HL-60 (cell line): Measurements from ENCODE around the gene MED26.

Experiments used
- DNase-seq, 2 experiments: peaks; one replicate each; pipeline ENCODE4 v3.0.0-alpha.2; 2010 to 2020; ENCODE audit warnings: low read depth in 1 of 2, low spot score in 1 of 2
- H3K27ac ChIP-seq: fragments of 250-450 bp; sonication (Bioruptor Pico); replicated peaks from 2 replicates; pipeline ENCODE4 v1.5.1; 2020; ENCODE audit warnings: mild to moderate bottlenecking, moderate library complexity
- H3K27me3 ChIP-seq: fragments of 250-450 bp; sonication (Bioruptor Pico); 2 replicates; pipeline ENCODE4 v1.5.1; 2021; ENCODE audit warnings: mild to moderate bottlenecking, moderate library complexity; ENCODE audit not compliant: insufficient read depth, poor library complexity, severe bottlenecking
- H3K4me3 ChIP-seq: replicated peaks from 2 replicates; pipeline ENCODE4 v1.5.1; 2011; ENCODE audit warnings: mild to moderate bottlenecking, control low read depth, low read length; ENCODE audit not compliant: insufficient read depth
- GABPA ChIP-seq: IDR thresholded peaks from 2 replicates; pipeline ENCODE4 v1.6.1; 2012; ENCODE audit warnings: low read depth
- POLR2AphosphoS5 ChIP-seq: IDR thresholded peaks from 2 replicates; pipeline ENCODE4 v1.6.1; 2012; ENCODE audit warnings: low read depth
- SPI1 ChIP-seq: IDR thresholded peaks from 2 replicates; pipeline ENCODE4 v1.6.1; 2012; ENCODE audit warnings: low read depth, mild to moderate bottlenecking, borderline replicate concordance
- TF ChIP-seq, protein P1 (sequence below): IDR thresholded peaks from one replicate; pipeline ENCODE4 v1.5.1; 2011; ENCODE audit warnings: low read length, control low read depth, inconsistent platforms; ENCODE audit not compliant: insufficient read depth
- TF ChIP-seq, protein P2 (sequence below): IDR thresholded peaks from 2 replicates; pipeline ENCODE4 v1.6.1; 2012; ENCODE audit warnings: low read depth; ENCODE audit not compliant: insufficient replicate concordance

MED26 gene

DNA sequence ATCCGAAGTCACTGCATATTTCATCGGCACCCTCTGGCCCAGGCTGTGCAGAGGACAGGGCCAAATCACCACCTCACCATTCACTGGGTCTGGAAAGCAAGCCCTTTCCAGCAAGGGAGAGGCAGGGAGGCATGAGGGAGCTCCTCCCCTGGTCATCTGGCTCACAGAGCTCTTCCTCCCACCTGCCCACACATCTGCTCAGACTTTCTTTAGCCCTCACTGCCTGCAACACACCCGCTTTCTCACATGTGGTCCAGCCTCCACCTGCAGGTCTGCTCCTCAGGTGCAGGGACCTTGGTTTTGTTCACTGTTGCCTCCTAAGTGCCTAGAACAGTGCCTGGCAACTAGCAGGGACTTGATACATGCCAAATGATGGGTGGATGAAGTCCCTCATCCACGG is 34.8 kb downstream of the MED26 start:
- DNase-seq = no peak
- no peaks in the 10 kb centered on the region for H3K27me3 ChIP-seq
- no peak for TF ChIP-seq SPI1
- TF ChIP-seq, protein P1, sequence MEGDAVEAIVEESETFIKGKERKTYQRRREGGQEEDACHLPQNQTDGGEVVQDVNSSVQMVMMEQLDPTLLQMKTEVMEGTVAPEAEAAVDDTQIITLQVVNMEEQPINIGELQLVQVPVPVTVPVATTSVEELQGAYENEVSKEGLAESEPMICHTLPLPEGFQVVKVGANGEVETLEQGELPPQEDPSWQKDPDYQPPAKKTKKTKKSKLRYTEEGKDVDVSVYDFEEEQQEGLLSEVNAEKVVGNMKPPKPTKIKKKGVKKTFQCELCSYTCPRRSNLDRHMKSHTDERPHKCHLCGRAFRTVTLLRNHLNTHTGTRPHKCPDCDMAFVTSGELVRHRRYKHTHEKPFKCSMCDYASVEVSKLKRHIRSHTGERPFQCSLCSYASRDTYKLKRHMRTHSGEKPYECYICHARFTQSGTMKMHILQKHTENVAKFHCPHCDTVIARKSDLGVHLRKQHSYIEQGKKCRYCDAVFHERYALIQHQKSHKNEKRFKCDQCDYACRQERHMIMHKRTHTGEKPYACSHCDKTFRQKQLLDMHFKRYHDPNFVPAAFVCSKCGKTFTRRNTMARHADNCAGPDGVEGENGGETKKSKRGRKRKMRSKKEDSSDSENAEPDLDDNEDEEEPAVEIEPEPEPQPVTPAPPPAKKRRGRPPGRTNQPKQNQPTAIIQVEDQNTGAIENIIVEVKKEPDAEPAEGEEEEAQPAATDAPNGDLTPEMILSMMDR = no peak
- no peak overlapping the region for H3K4me3 ChIP-seq
- H3K27ac ChIP-seq = no peak overlapping the region

- TF ChIP-seq GABPA (no peak), POLR2AphosphoS5 (no peak), SPI1 (no peak)
- TF ChIP-seq, protein P2, sequence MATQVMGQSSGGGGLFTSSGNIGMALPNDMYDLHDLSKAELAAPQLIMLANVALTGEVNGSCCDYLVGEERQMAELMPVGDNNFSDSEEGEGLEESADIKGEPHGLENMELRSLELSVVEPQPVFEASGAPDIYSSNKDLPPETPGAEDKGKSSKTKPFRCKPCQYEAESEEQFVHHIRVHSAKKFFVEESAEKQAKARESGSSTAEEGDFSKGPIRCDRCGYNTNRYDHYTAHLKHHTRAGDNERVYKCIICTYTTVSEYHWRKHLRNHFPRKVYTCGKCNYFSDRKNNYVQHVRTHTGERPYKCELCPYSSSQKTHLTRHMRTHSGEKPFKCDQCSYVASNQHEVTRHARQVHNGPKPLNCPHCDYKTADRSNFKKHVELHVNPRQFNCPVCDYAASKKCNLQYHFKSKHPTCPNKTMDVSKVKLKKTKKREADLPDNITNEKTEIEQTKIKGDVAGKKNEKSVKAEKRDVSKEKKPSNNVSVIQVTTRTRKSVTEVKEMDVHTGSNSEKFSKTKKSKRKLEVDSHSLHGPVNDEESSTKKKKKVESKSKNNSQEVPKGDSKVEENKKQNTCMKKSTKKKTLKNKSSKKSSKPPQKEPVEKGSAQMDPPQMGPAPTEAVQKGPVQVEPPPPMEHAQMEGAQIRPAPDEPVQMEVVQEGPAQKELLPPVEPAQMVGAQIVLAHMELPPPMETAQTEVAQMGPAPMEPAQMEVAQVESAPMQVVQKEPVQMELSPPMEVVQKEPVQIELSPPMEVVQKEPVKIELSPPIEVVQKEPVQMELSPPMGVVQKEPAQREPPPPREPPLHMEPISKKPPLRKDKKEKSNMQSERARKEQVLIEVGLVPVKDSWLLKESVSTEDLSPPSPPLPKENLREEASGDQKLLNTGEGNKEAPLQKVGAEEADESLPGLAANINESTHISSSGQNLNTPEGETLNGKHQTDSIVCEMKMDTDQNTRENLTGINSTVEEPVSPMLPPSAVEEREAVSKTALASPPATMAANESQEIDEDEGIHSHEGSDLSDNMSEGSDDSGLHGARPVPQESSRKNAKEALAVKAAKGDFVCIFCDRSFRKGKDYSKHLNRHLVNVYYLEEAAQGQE = no peak
- TF ChIP-seq, protein P1 = no peak
- H3K4me3 ChIP-seq = no peak overlapping the region
- no peaks in the 10 kb centered on the region for H3K27me3 ChIP-seq
- no peak for DNase-seq
- no peak overlapping the region for H3K27ac ChIP-seq
Measured at GRCh38 chr19:16591803-16592556, 36.0 kb downstream of the MED26 start.

- no peak for TF ChIP-seq GABPA
- TF ChIP-seq POLR2AphosphoS5 = no peak
- TF ChIP-seq, protein P2 = no peak
- no peak for TF ChIP-seq SPI1
- TF ChIP-seq, protein P1 = no peak
- H3K4me3 ChIP-seq = no peak overlapping the region
- H3K27ac ChIP-seq = no peak overlapping the region
- H3K27me3 ChIP-seq = no peaks in the 10 kb centered on the region
- DNase-seq = no peak
Measured at GRCh38 chr19:16590876-16591802, 36.9 kb downstream of the MED26 start.
